ENCODE results near the gene TCFL5. TPM values are rescaled to one million over a fixed set of nuclear protein-coding genes. Genes with fewer than 3 reads are reported as not detected.

The TCFL5 gene
- total RNA-seq, 2 donors from 2014 or later, result 7.1 to 24.8 TPM

GRCh38 chr20:62835931-62836861, 25.4 kb downstream of the TCFL5 start:
- intact Hi-C loops (cut with DNase I), result no loop called here
- no peak overlapping the region for H3K4me3 ChIP-seq
- WGBS, result 77% methylated on average over 52 of the region's 52 CpGs

GRCh38 chr20:62834967-62835730, 26.5 kb downstream of the TCFL5 start:
- 84% methylated on average over 24 of the region's 24 CpGs for WGBS
- no peaks in the 10 kb centered on the region for H3K9me3 ChIP-seq
- H3K27me3 ChIP-seq (replicated peaks; ENCODE audit: insufficient read depth), result no peaks in the 10 kb centered on the region
- H3K27ac ChIP-seq, result no peak overlapping the region
- no peak for DNase-seq (ENCODE audit: low spot score)
- H3K4me3 ChIP-seq, result no peak overlapping the region
- intact Hi-C loops (cut with DNase I), result no loop called here
- TF ChIP-seq POLR2A (IDR thresholded peaks at IDR 0.05), result no peak
- TF ChIP-seq POLR2AphosphoS5 (IDR thresholded peaks at IDR 0.05), result no peak
- no peak for TF ChIP-seq CTCF (IDR thresholded peaks at IDR 0.05)
- peaks cover 7% of the 10 kb centered on the region for H3K4me1 ChIP-seq (replicated peaks)
- H3K36me3 ChIP-seq, result no peaks in the 10 kb centered on the region

More at GRCh38 chr20:62835931-62836861, 25.4 kb downstream of the TCFL5 start:
- no peaks in the 10 kb centered on the region for H3K36me3 ChIP-seq
- TF ChIP-seq CTCF (IDR thresholded peaks at IDR 0.05) (no peak), POLR2AphosphoS5 (IDR thresholded peaks at IDR 0.05) (no peak), POLR2A (IDR thresholded peaks at IDR 0.05) (no peak)
- no peaks in the 10 kb centered on the region for H3K9me3 ChIP-seq
- peaks cover 7% of the 10 kb centered on the region for H3K4me1 ChIP-seq (replicated peaks)
- H3K27ac ChIP-seq, result no peak overlapping the region
- H3K27me3 ChIP-seq (replicated peaks; ENCODE audit: insufficient read depth), result no peaks in the 10 kb centered on the region
- DNase-seq (ENCODE audit: low spot score), result no peak

GRCh38 chr20:62832951-62833391, 28.7 kb downstream of the TCFL5 start:
- Histone ChIP-seq H3K9me3 (no peaks in the 10 kb centered on the region), H3K36me3 (no peaks in the 10 kb centered on the region), H3K4me1 (replicated peaks) (peaks cover 7% of the 10 kb centered on the region), H3K27me3 (replicated peaks; ENCODE audit: insufficient read depth) (no peaks in the 10 kb centered on the region), H3K4me3 (no peak overlapping the region), H3K27ac (no peak overlapping the region)
- no peak for DNase-seq (ENCODE audit: low spot score)
- 70% methylated on average over 14 of the region's 14 CpGs for WGBS
- TF ChIP-seq CTCF (IDR thresholded peaks at IDR 0.05) (no peak), POLR2A (IDR thresholded peaks at IDR 0.05) (no peak), POLR2AphosphoS5 (IDR thresholded peaks at IDR 0.05) (no peak)
- intact Hi-C loops (cut with DNase I), result no loop called here

GRCh38 chr20:62832212-62832922, 29.3 kb downstream of the TCFL5 start:
- no peaks in the 10 kb centered on the region for H3K9me3 ChIP-seq
- intact Hi-C loops (cut with DNase I), result no loop called here
- TF ChIP-seq CTCF (IDR thresholded peaks at IDR 0.05) (no peak), POLR2AphosphoS5 (IDR thresholded peaks at IDR 0.05) (no peak), POLR2A (IDR thresholded peaks at IDR 0.05) (no peak)
- WGBS, result 28% methylated on average over 22 of the region's 22 CpGs
- no peaks in the 10 kb centered on the region for H3K27me3 ChIP-seq (replicated peaks; ENCODE audit: insufficient read depth)
- peaks cover 7% of the 10 kb centered on the region for H3K4me1 ChIP-seq (replicated peaks)
- H3K27ac ChIP-seq, result peak overlapping the region; percentile 11 to 41
- no peaks in the 10 kb centered on the region for H3K36me3 ChIP-seq
- no peak overlapping the region for H3K4me3 ChIP-seq
- DNase-seq (ENCODE audit: low spot score), result no peak
